Uterus (tissue), 2 donors: ENCODE data around the gene TEX51.

Experiments used
- CTCF ChIP-seq, 4 experiments: fragments of 200-600 bp in 2 of 4; fragments of 450-650 bp in 2 of 4; sonication (generic) in 2 of 4; IDR thresholded peaks; one replicate each; pipeline ENCODE4 v1.5.1; 2016 to 2019; ENCODE audit warnings: antibody characterized with exemption in 4 of 4, mild to moderate bottlenecking in 2 of 4, moderate library complexity in 1 of 4
- POLR2A ChIP-seq, 2 donors: fragments of 450-650 bp; IDR thresholded peaks; one replicate each; pipeline ENCODE4 v1.6.1; 2016; ENCODE audit warnings: antibody characterized with exemption in 2 of 2, mild to moderate bottlenecking in 1 of 2, moderate library complexity in 1 of 2

GRCh38 chr2:126949775-126950174 is 51.1 kb downstream of the TEX51 start:
- TF ChIP-seq CTCF (IDR thresholded peaks at IDR 0.05) (no peak), POLR2A (IDR thresholded peaks at IDR 0.05) (no peak)
